HepG2 (cell line): ENCODE measurements around the gene HSPB2. TPM values are rescaled to one million over a fixed set of nuclear protein-coding genes. Genes with fewer than 3 reads are reported as not detected.

Source experiments
- ATAC-seq: fragments of 200-7000 bp; cut with Tn5 transposase; 3 replicates; pipeline ENCODE4 v1.9.1; 2020; ENCODE audit warnings: mild to moderate bottlenecking, moderate library complexity
- BruUV-seq: library from RNA; stranded (reverse); fragments of 400-500 nt; replicated peaks from 2 replicates; lab custom pipeline; 2021; lab: Mats Ljungman, UMichigan
- CTCF ChIA-PET: fragments of 300-600 bp; formaldehyde crosslinking; extraction: SDS; loops from one replicate; lab custom pipeline; 2021; ENCODE audit warnings: low total read pairs, inconsistent platforms, low intra/inter-chr PET ratio; lab: Yijun Ruan, JAX
- POLR2A ChIA-PET: fragments of 350-600 bp; sonication (Branson Sonifier 250); formaldehyde crosslinking; loops from one replicate; lab custom pipeline; 2020; ENCODE audit warnings: antibody characterized with exemption, inconsistent platforms; lab: Yijun Ruan, JAX
- DNase-seq: peaks from one replicate; pipeline ENCODE4 v3.0.0-alpha.2; 2015; ENCODE audit warnings: low spot score
- FAIRE-seq: peaks from 3 replicates; lab custom pipeline; 2011; peaks lifted over from hg19 to GRCh38; lab: Jason Lieb, UNC
- H2AFZ ChIP-seq: one replicate; pipeline ENCODE4 v1.6.1; 2011; ENCODE audit warnings: low read length, inconsistent platforms
- H3K27ac ChIP-seq: fragments of 300-600 bp; 3 replicates; pipeline ENCODE4 v1.8.0; 2011; ENCODE audit warnings: mixed run types, mild to moderate bottlenecking, mixed read lengths, low read length, inconsistent platforms; ENCODE audit not compliant: insufficient read depth; ENCODE audit errors: extremely low read length
- H3K27me3 ChIP-seq, 2 experiments: fragments of 200-600 bp in 1 of 2; 2 replicates in 1 of 2; 3 replicates in 1 of 2; pipeline versions ENCODE4 v1.6.0 to v1.8.0; 2011; ENCODE audit warnings: low read length in 2 of 2, mild to moderate bottlenecking in 2 of 2, moderate library complexity in 2 of 2, inconsistent platforms in 1 of 2; ENCODE audit not compliant: insufficient read depth in 2 of 2, control insufficient read depth in 1 of 2
- H3K36me3 ChIP-seq, 2 experiments: fragments of 200-600 bp in 1 of 2; replicated peaks in 1 of 2; 2 replicates in 1 of 2; 3 replicates in 1 of 2; pipeline versions ENCODE4 v1.5.1 to v1.8.0; 2011; ENCODE audit warnings: low read length in 2 of 2, inconsistent platforms in 1 of 2; ENCODE audit not compliant: insufficient read depth in 2 of 2, control insufficient read depth in 1 of 2
- H3K4me1 ChIP-seq: 2 replicates; pipeline ENCODE4 v1.5.1; 2012; ENCODE audit warnings: low read length, inconsistent platforms; ENCODE audit not compliant: insufficient read depth
- H3K4me2 ChIP-seq: 2 replicates; pipeline ENCODE4 v1.6.0; 2011; ENCODE audit warnings: low read depth, low read length, inconsistent platforms
- H3K4me3 ChIP-seq, 3 experiments: fragments of 200-600 bp in 1 of 3; sonication (generic), shearing (Covaris generic) in 1 of 3; replicated peaks in 1 of 3; 2 replicates each; pipeline ENCODE4 v1.5.1; 2011 to 2016; ENCODE audit warnings: low read length in 3 of 3, inconsistent platforms in 2 of 3, low read depth in 2 of 3, mild to moderate bottlenecking in 2 of 3, control low read depth in 1 of 3, mixed read lengths in 1 of 3; ENCODE audit not compliant: insufficient read depth in 1 of 3
- H3K79me2 ChIP-seq: one replicate; pipeline ENCODE4 v1.6.1; 2011; ENCODE audit warnings: low read length, inconsistent platforms; ENCODE audit not compliant: insufficient read depth
- H3K9ac ChIP-seq: 2 replicates; pipeline ENCODE4 v1.6.0; 2011; ENCODE audit warnings: mild to moderate bottlenecking, low read depth, low read length, inconsistent platforms; ENCODE audit not compliant: insufficient read depth
- H3K9me3 ChIP-seq: 2 replicates; pipeline ENCODE4 v1.5.1; 2012; ENCODE audit warnings: mild to moderate bottlenecking, low read length
- H4K20me1 ChIP-seq: 2 replicates; pipeline ENCODE4 v1.6.0; 2011; ENCODE audit warnings: inconsistent platforms, mild to moderate bottlenecking, low read length, moderate library complexity; ENCODE audit not compliant: insufficient read depth
- NKX3-1 ChIP-seq: sonication (generic); formaldehyde crosslinking; IDR thresholded peaks from 2 replicates; pipeline ENCODE4 v1.5.0; 2020; ENCODE audit warnings: missing genetic modification reagents
- PAWR ChIP-seq: sonication (generic); formaldehyde crosslinking; IDR thresholded peaks from 2 replicates; pipeline ENCODE4 v1.4.0; 2020; ENCODE audit warnings: missing genetic modification reagents, mild to moderate bottlenecking, borderline replicate concordance
- POGZ ChIP-seq: sonication (generic); formaldehyde crosslinking; IDR thresholded peaks from 2 replicates; pipeline ENCODE4 v1.4.0; 2020; ENCODE audit warnings: mild to moderate bottlenecking, missing genetic modification reagents
- SNAPC2 ChIP-seq: sonication (generic); formaldehyde crosslinking; IDR thresholded peaks from 2 replicates; pipeline ENCODE4 v1.8.1; 2022; ENCODE audit warnings: mild to moderate bottlenecking, missing genetic modification reagents
- ZNF451 ChIP-seq: sonication (generic); formaldehyde crosslinking; IDR thresholded peaks from 2 replicates; pipeline ENCODE4 v1.5.0; 2020; ENCODE audit warnings: mild to moderate bottlenecking, missing genetic modification reagents
- ZNF530 ChIP-seq: sonication (generic); formaldehyde crosslinking; IDR thresholded peaks from 2 replicates; pipeline ENCODE4 v1.5.0; 2020; ENCODE audit warnings: low read depth, mild to moderate bottlenecking, missing genetic modification reagents
- ZNF589 ChIP-seq: sonication (generic); formaldehyde crosslinking; conservative IDR thresholded peaks from 2 replicates; pipeline ENCODE4 v1.8.0; 2022; ENCODE audit warnings: mild to moderate bottlenecking, moderate library complexity, missing genetic modification reagents
- ZNF598 ChIP-seq: sonication (generic); formaldehyde crosslinking; IDR thresholded peaks from 2 replicates; pipeline ENCODE4 v1.5.1; 2020; ENCODE audit warnings: mild to moderate bottlenecking, missing genetic modification reagents, borderline replicate concordance
- ZNF670 ChIP-seq: sonication (generic); formaldehyde crosslinking; IDR thresholded peaks from 2 replicates; pipeline ENCODE4 v1.8.0; 2022; ENCODE audit warnings: mild to moderate bottlenecking, missing genetic modification reagents, borderline replicate concordance
- ZNF672 ChIP-seq: sonication (generic); formaldehyde crosslinking; IDR thresholded peaks from 2 replicates; pipeline ENCODE4 v1.8.1; 2022; ENCODE audit warnings: missing genetic modification reagents
- ZNF781 ChIP-seq: sonication (generic); formaldehyde crosslinking; IDR thresholded peaks from 2 replicates; pipeline ENCODE4 v1.5.1; 2020; ENCODE audit warnings: borderline replicate concordance, mild to moderate bottlenecking, missing genetic modification reagents; ENCODE audit errors: not compliant biosample characterization
- ZNF792 ChIP-seq: IDR thresholded peaks from 2 replicates; pipeline ENCODE4 v1.6.1; 2016
- ZNF850 ChIP-seq: sonication (generic); formaldehyde crosslinking; conservative IDR thresholded peaks from 2 replicates; pipeline ENCODE4 v1.9.0; 2021; ENCODE audit warnings: mild to moderate bottlenecking, missing genetic modification reagents
- ZSCAN29 ChIP-seq: sonication (generic); formaldehyde crosslinking; conservative IDR thresholded peaks from 2 replicates; pipeline ENCODE4 v1.4.0; 2020; ENCODE audit warnings: mild to moderate bottlenecking, missing genetic modification reagents
- WGBS: methylation state at CpG from one replicate; pipeline ENCODE4 v1.1.6; 2017; ENCODE audit warnings: low lambda C conversion rate; 5-methylcytosine and 5-hydroxymethylcytosine counted together
- in situ Hi-C: cut with HindIII; loops from 2 replicates; pipeline ENCODE4 v1.10.0; 2017; ENCODE audit warnings: low pct_unique_long_range_greater_than_20kb; ENCODE audit not compliant: extremely low pct_ligation_motif_present
- intact Hi-C: fragments of 100-400 bp; cut with micrococcal nuclease; formaldehyde crosslinking; loops from one replicate; pipeline ENCODE4 v1.10.0; 2022; ENCODE audit not compliant: unreplicated experiment
- polyA plus RNA-seq, 8 experiments: library from polyadenylated mRNA; depleted of rRNA in 3 of 8; stranded (reverse) in 7 of 8; unstranded in 1 of 8; fragments of >200 nt; fragmentation: Illumina TruSeq in 4 of 8; extraction: Trizol in 4 of 8; gene quantifications; 2 replicates each; pipeline versions ENCODE4 v1.2.1 to v1.2.3, GENCODE V29; 2011 to 2016; ENCODE audit warnings: low read depth in 4 of 8, missing spikeins in 1 of 8, mixed read lengths in 1 of 8; ENCODE audit not compliant: insufficient read depth in 1 of 8
- total RNA-seq, 5 experiments: library from RNA; depleted of rRNA; stranded (reverse); fragments of >200 nt; fragmentation: Illumina TruSeq; extraction: Trizol; gene quantifications; 2 replicates each; pipeline ENCODE4 v1.2.3, GENCODE V29; 2016; ENCODE audit warnings: low read depth in 1 of 5
- TF ChIP-seq, protein P1 (sequence below): IDR thresholded peaks from 2 replicates; pipeline ENCODE4 v1.6.1; 2016; ENCODE audit warnings: low read depth, control low read depth
- TF ChIP-seq, protein P2 (sequence below): sonication (generic); formaldehyde crosslinking; IDR thresholded peaks from 2 replicates; pipeline ENCODE4 v1.9.0; 2021; ENCODE audit warnings: missing genetic modification reagents, borderline replicate concordance
- TF ChIP-seq, protein P3 (sequence below): sonication (generic); formaldehyde crosslinking; IDR thresholded peaks from 2 replicates; pipeline ENCODE4 v1.4.0; 2020; ENCODE audit warnings: missing genetic modification reagents

Gene HSPB2
- total and polyA plus RNA-seq, 2 of the 13 experiments (the other 11 are each of a cell fraction or from before 2014, with no cell fraction given), result 0.04 TPM; not detected in 1

DNA sequence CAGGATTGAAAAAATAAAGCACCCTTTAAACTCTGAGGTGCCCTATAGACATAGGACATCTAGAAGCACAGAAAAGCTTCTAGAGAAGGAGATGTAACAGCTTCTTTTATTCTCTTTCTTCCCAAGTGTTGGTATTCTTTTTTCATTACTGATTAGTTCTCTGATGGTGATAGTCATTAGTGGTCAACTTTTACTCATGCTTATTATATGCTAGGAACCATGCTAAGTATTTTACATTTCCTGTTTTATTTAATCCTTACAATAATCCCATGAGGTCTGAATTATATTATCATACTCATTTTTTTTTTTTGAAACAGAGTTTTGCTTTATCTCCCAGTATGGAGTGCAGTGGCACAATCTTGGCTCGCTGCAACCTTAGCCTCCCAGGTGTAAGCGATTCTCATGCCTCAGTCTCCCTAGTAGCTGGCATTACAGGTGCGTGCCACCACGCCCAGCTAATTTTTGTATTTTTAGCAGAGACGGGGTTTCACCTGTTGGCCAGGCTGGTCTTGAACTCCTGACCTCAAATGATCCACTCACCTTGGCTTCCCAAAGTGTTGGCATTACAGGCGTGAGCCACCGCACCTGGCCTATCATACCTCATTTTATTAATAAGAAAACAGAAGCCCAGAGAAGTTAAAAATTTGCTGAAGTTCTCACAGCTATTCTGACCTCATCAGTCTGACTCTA is 9.2 kb downstream of the HSPB2 start:
- no peak for DNase-seq
- ChIA-PET CTCF (no interaction called here), POLR2A (no interaction called here)
- Histone ChIP-seq H3K27me3 (no peaks in the 10 kb centered on the region), H3K79me2 (no peaks in the 10 kb centered on the region), H3K9me3 (no peaks in the 10 kb centered on the region), H3K36me3 (no peaks in the 10 kb centered on the region), H3K27ac (no peak overlapping the region), H3K4me1 (peaks cover 96% of the 10 kb centered on the region), H3K4me2 (no peak overlapping the region), H2AFZ (no peak overlapping the region), H3K9ac (no peak overlapping the region), H3K4me3 (no peak overlapping the region), H4K20me1 (no peaks in the 10 kb centered on the region)
- ATAC-seq, result no peak
- intact Hi-C loops, result no loop called here
- BruUV-seq, result no TSS peak
- in situ Hi-C loops, result no loop called here
- 97% methylated on average over 7 of the region's 7 CpGs for WGBS
- TF ChIP-seq ZNF781 (CRISPR knock-in tag), result no peak
- no peak for TF ChIP-seq ZSCAN29 (CRISPR knock-in tag)
- no peak for TF ChIP-seq ZNF589 (CRISPR knock-in tag)
- TF ChIP-seq, protein P1, sequence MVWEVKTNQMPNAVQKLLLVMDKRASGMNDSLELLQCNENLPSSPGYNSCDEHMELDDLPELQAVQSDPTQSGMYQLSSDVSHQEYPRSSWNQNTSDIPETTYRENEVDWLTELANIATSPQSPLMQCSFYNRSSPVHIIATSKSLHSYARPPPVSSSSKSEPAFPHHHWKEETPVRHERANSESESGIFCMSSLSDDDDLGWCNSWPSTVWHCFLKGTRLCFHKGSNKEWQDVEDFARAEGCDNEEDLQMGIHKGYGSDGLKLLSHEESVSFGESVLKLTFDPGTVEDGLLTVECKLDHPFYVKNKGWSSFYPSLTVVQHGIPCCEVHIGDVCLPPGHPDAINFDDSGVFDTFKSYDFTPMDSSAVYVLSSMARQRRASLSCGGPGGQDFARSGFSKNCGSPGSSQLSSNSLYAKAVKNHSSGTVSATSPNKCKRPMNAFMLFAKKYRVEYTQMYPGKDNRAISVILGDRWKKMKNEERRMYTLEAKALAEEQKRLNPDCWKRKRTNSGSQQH (CRISPR knock-in tag), result no peak
- TF ChIP-seq ZNF530 (CRISPR knock-in tag), result no peak
- TF ChIP-seq ZNF672 (CRISPR knock-in tag), result no peak
- TF ChIP-seq, protein P2, sequence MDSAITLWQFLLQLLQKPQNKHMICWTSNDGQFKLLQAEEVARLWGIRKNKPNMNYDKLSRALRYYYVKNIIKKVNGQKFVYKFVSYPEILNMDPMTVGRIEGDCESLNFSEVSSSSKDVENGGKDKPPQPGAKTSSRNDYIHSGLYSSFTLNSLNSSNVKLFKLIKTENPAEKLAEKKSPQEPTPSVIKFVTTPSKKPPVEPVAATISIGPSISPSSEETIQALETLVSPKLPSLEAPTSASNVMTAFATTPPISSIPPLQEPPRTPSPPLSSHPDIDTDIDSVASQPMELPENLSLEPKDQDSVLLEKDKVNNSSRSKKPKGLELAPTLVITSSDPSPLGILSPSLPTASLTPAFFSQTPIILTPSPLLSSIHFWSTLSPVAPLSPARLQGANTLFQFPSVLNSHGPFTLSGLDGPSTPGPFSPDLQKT (CRISPR knock-in tag), result no peak
- no peak for TF ChIP-seq PAWR (CRISPR knock-in tag)
- no peak for TF ChIP-seq ZNF792 (CRISPR knock-in tag)
- TF ChIP-seq POGZ (CRISPR knock-in tag), result no peak
- TF ChIP-seq ZNF451, result no peak
- no peak for TF ChIP-seq ZNF670 (CRISPR knock-in tag)
- TF ChIP-seq NKX3-1 (CRISPR knock-in tag), result no peak
- TF ChIP-seq ZNF850 (CRISPR knock-in tag), result no peak
- no peak for TF ChIP-seq ZNF598 (CRISPR knock-in tag)
- no peak for TF ChIP-seq SNAPC2 (CRISPR knock-in tag)
- TF ChIP-seq, protein P3, sequence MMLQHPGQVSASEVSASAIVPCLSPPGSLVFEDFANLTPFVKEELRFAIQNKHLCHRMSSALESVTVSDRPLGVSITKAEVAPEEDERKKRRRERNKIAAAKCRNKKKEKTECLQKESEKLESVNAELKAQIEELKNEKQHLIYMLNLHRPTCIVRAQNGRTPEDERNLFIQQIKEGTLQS (CRISPR knock-in tag), result no peak
- FAIRE-seq, result no peak
